Measurements from ENCODE around the gene MS4A4A.

GRCh38 chr11:60265373-60266214 is 14.9 kb upstream of the MS4A4A start:
- TF ChIP-seq CTCF (IDR thresholded peaks at IDR 0.05) (peak; percentile 98), EZH2 (IDR thresholded peaks at IDR 0.05; ENCODE audit: borderline replicate concordance, insufficient read depth, low read depth, low read length, poor library complexity, severe bottlenecking) (no peak)
